K562 (cell line): ENCODE measurements around the gene HIVEP3. TPM values are rescaled to one million over a fixed set of nuclear protein-coding genes. Genes with fewer than 3 reads are reported as not detected.

Experiments used
- ETV5 ChIP-seq: sonication (generic); formaldehyde crosslinking; IDR thresholded peaks from 2 replicates; pipeline ENCODE4 v1.4.0; 2020; ENCODE audit warnings: low read depth, mild to moderate bottlenecking, missing genetic modification reagents
- NFXL1 ChIP-seq: fragments of 450-650 bp; formaldehyde crosslinking; IDR thresholded peaks from 2 replicates; pipeline ENCODE4 v1.4.0; 2021; ENCODE audit warnings: mild to moderate bottlenecking
- polyA plus RNA-seq, 8 experiments: library from polyadenylated mRNA; depleted of rRNA in 4 of 8; stranded (reverse) in 5 of 8; unstranded in 3 of 8; fragments of >200 nt; fragmentation: Nextera tagmentation in 2 of 8; fragmentation: Illumina TruSeq in 1 of 8; extraction: Ambion mirVana in 2 of 8; extraction: Trizol in 1 of 8; gene quantifications; 2 replicates each; pipeline versions ENCODE4 v1.2.1 to v1.2.3, GENCODE V29; 2011 to 2014; ENCODE audit warnings: inconsistent platforms in 1 of 8, missing spikeins in 1 of 8
- total RNA-seq, 7 experiments: library from RNA; depleted of rRNA in 6 of 7; stranded (reverse); fragments of >200 nt in 6 of 7; fragmentation: Illumina TruSeq in 2 of 7; extraction: Trizol in 2 of 7; gene quantifications; 2 replicates each; pipeline versions ENCODE4 v1.2.1 to v1.2.3, GENCODE V29; 2011 to 2021; ENCODE audit warnings: low replicate concordance in 1 of 7
- TF ChIP-seq, protein P1 (sequence below): fragments of 450-650 bp; IDR thresholded peaks from 2 replicates; pipeline ENCODE4 v1.6.1; 2016; ENCODE audit warnings: mild to moderate bottlenecking, moderate library complexity
- TF ChIP-seq, protein P2 (sequence below): fragments of 450-650 bp; IDR thresholded peaks from 2 replicates; pipeline ENCODE4 v1.6.1; 2016
- TF ChIP-seq, protein P3 (sequence below): fragments of 450-650 bp; formaldehyde crosslinking; IDR thresholded peaks from 2 replicates; pipeline ENCODE4 v1.4.0; 2022; ENCODE audit warnings: missing genetic modification characterization

The HIVEP3 gene
- total and polyA plus RNA-seq, 9 of the 15 experiments (the other 6 are each of a cell fraction or from before 2014, with no cell fraction given): 0.09 to 0.58 (median 0.34) TPM; not detected in 1

DNA sequence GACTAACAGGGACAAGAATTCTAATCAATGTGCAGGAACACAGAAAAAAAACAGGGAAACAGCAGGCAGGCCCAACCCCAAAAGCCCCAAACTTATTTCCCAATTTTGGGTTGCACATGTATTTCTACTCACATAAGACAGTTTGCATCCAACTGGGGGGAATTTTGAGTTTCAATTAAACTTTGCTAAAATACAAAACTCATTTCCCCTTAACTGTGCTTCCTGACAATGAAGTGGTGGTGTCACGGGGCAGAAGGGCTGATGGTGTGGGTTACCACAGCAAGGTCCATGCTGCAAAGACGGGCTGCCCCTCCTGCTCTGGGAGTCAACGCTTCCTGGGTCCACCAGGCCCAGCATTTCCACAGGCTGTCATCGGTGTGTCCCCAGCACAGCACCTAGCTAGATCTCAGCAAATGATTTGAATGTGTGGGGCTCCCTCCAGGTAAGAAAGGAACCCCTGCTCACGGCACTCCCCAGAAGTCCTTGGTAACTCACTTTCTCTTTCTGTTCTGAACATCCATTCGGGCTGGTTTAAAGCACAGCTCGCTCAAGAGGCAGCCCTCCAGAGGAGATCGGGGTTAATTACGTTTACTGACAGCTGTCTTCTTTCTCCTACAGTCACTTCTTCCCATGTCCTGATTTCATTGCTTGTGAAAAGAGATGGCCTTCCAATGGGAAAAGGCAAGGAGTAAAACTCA, 27.4 kb downstream of the HIVEP3 start (continued):
- peak; percentile 39; the same call in 1 of the 2 replicates for TF ChIP-seq ETV5 (CRISPR knock-in tag)
- TF ChIP-seq, protein P1, sequence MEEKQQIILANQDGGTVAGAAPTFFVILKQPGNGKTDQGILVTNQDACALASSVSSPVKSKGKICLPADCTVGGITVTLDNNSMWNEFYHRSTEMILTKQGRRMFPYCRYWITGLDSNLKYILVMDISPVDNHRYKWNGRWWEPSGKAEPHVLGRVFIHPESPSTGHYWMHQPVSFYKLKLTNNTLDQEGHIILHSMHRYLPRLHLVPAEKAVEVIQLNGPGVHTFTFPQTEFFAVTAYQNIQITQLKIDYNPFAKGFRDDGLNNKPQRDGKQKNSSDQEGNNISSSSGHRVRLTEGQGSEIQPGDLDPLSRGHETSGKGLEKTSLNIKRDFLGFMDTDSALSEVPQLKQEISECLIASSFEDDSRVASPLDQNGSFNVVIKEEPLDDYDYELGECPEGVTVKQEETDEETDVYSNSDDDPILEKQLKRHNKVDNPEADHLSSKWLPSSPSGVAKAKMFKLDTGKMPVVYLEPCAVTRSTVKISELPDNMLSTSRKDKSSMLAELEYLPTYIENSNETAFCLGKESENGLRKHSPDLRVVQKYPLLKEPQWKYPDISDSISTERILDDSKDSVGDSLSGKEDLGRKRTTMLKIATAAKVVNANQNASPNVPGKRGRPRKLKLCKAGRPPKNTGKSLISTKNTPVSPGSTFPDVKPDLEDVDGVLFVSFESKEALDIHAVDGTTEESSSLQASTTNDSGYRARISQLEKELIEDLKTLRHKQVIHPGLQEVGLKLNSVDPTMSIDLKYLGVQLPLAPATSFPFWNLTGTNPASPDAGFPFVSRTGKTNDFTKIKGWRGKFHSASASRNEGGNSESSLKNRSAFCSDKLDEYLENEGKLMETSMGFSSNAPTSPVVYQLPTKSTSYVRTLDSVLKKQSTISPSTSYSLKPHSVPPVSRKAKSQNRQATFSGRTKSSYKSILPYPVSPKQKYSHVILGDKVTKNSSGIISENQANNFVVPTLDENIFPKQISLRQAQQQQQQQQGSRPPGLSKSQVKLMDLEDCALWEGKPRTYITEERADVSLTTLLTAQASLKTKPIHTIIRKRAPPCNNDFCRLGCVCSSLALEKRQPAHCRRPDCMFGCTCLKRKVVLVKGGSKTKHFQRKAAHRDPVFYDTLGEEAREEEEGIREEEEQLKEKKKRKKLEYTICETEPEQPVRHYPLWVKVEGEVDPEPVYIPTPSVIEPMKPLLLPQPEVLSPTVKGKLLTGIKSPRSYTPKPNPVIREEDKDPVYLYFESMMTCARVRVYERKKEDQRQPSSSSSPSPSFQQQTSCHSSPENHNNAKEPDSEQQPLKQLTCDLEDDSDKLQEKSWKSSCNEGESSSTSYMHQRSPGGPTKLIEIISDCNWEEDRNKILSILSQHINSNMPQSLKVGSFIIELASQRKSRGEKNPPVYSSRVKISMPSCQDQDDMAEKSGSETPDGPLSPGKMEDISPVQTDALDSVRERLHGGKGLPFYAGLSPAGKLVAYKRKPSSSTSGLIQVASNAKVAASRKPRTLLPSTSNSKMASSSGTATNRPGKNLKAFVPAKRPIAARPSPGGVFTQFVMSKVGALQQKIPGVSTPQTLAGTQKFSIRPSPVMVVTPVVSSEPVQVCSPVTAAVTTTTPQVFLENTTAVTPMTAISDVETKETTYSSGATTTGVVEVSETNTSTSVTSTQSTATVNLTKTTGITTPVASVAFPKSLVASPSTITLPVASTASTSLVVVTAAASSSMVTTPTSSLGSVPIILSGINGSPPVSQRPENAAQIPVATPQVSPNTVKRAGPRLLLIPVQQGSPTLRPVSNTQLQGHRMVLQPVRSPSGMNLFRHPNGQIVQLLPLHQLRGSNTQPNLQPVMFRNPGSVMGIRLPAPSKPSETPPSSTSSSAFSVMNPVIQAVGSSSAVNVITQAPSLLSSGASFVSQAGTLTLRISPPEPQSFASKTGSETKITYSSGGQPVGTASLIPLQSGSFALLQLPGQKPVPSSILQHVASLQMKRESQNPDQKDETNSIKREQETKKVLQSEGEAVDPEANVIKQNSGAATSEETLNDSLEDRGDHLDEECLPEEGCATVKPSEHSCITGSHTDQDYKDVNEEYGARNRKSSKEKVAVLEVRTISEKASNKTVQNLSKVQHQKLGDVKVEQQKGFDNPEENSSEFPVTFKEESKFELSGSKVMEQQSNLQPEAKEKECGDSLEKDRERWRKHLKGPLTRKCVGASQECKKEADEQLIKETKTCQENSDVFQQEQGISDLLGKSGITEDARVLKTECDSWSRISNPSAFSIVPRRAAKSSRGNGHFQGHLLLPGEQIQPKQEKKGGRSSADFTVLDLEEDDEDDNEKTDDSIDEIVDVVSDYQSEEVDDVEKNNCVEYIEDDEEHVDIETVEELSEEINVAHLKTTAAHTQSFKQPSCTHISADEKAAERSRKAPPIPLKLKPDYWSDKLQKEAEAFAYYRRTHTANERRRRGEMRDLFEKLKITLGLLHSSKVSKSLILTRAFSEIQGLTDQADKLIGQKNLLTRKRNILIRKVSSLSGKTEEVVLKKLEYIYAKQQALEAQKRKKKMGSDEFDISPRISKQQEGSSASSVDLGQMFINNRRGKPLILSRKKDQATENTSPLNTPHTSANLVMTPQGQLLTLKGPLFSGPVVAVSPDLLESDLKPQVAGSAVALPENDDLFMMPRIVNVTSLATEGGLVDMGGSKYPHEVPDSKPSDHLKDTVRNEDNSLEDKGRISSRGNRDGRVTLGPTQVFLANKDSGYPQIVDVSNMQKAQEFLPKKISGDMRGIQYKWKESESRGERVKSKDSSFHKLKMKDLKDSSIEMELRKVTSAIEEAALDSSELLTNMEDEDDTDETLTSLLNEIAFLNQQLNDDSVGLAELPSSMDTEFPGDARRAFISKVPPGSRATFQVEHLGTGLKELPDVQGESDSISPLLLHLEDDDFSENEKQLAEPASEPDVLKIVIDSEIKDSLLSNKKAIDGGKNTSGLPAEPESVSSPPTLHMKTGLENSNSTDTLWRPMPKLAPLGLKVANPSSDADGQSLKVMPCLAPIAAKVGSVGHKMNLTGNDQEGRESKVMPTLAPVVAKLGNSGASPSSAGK: 0 out of 2 replicates have a peak, but pooled peaks have one; percentile 15
- TF ChIP-seq NFXL1 (CRISPR knock-in tag): 0 out of 2 replicates have a peak, but pooled peaks have one; percentile 50
- TF ChIP-seq, protein P2, sequence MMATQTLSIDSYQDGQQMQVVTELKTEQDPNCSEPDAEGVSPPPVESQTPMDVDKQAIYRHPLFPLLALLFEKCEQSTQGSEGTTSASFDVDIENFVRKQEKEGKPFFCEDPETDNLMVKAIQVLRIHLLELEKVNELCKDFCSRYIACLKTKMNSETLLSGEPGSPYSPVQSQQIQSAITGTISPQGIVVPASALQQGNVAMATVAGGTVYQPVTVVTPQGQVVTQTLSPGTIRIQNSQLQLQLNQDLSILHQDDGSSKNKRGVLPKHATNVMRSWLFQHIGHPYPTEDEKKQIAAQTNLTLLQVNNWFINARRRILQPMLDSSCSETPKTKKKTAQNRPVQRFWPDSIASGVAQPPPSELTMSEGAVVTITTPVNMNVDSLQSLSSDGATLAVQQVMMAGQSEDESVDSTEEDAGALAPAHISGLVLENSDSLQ: peak; percentile 67; the same call in 1 of the 2 replicates
- TF ChIP-seq, protein P3, sequence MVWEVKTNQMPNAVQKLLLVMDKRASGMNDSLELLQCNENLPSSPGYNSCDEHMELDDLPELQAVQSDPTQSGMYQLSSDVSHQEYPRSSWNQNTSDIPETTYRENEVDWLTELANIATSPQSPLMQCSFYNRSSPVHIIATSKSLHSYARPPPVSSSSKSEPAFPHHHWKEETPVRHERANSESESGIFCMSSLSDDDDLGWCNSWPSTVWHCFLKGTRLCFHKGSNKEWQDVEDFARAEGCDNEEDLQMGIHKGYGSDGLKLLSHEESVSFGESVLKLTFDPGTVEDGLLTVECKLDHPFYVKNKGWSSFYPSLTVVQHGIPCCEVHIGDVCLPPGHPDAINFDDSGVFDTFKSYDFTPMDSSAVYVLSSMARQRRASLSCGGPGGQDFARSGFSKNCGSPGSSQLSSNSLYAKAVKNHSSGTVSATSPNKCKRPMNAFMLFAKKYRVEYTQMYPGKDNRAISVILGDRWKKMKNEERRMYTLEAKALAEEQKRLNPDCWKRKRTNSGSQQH: peak; percentile 23; the same call in 1 of the 2 replicates
